B cell (primary cell): Measurements from ENCODE around the gene PFDN6. TPM values are rescaled to one million over a fixed set of nuclear protein-coding genes. Genes with fewer than 3 reads are reported as not detected.

ENCODE experiments used
- ATAC-seq: fragments of 200-7000 bp; cut with Tn5 transposase; one replicate; pipeline ENCODE4 v1.10.0; 2021; ENCODE audit warnings: low read depth, mild to moderate bottlenecking, moderate number of reproducible peaks, moderate library complexity
- CTCF ChIA-PET: fragments of 350-600 bp; sonication (Branson Sonifier 250); formaldehyde crosslinking; loops from one replicate; lab custom pipeline; 2021; ENCODE audit warnings: antibody characterized with exemption, inconsistent platforms; lab: Charles Lee
- POLR2A ChIA-PET: fragments of 350-600 bp; sonication (Branson Sonifier 250); formaldehyde crosslinking; loops from one replicate; lab custom pipeline; 2021; ENCODE audit warnings: antibody characterized with exemption; lab: Charles Lee
- DNase-seq: peaks from one replicate; pipeline ENCODE4 v3.0.0; 2013
- H2AFZ ChIP-seq: 2 replicates; pipeline ENCODE4 v1.6.1; 2012; ENCODE audit warnings: mild to moderate bottlenecking, low read depth, low read length; ENCODE audit not compliant: insufficient read depth, poor library complexity, severe bottlenecking
- H3K27ac ChIP-seq, 2 donors: 1 replicate in 1 of 2; 2 replicates in 1 of 2; pipeline ENCODE4 v1.5.1; 2012 to 2013; ENCODE audit warnings: low read length in 2 of 2, mild to moderate bottlenecking in 2 of 2, moderate library complexity in 1 of 2
- H3K27me3 ChIP-seq, 4 experiments: fragments of 200-600 bp in 1 of 4; sonication (generic) in 1 of 4; replicated peaks in 1 of 4; 1 replicate in 2 of 4; 2 replicates in 2 of 4; pipeline versions ENCODE4 v1.6.1 to v1.7.0; 2013 to 2016; ENCODE audit warnings: low read length in 3 of 4, mild to moderate bottlenecking in 2 of 4, mixed read lengths in 1 of 4, moderate library complexity in 1 of 4; ENCODE audit not compliant: insufficient read depth in 4 of 4, control insufficient read depth in 3 of 4; ENCODE audit errors: control extremely low read depth in 1 of 4
- H3K36me3 ChIP-seq, 2 experiments: replicated peaks in 1 of 2; 1 replicate in 1 of 2; 2 replicates in 1 of 2; pipeline versions ENCODE4 v1.6.1 to v1.7.1; 2013; ENCODE audit warnings: low read length in 1 of 2; ENCODE audit not compliant: insufficient read depth in 2 of 2, control insufficient read depth in 1 of 2; ENCODE audit errors: control extremely low read depth in 1 of 2, extremely low read depth in 1 of 2
- H3K4me1 ChIP-seq, 2 donors: fragments of 200-600 bp in 1 of 2; sonication (generic) in 1 of 2; 1 replicate in 1 of 2; 2 replicates in 1 of 2; pipeline versions ENCODE4 v1.5.1 to v1.6.1; 2013 to 2017; ENCODE audit warnings: low read length in 2 of 2; ENCODE audit not compliant: control insufficient read depth in 2 of 2, insufficient read depth in 2 of 2
- H3K4me2 ChIP-seq: replicated peaks from 2 replicates; pipeline ENCODE3; 2012; ENCODE audit warnings: mild to moderate bottlenecking, low read depth, low read length; ENCODE audit not compliant: poor library complexity, severe bottlenecking
- H3K4me3 ChIP-seq, 5 experiments: fragments of 200-600 bp in 1 of 5; sonication (generic) in 1 of 5; 1 replicate in 3 of 5; 2 replicates in 2 of 5; pipeline versions ENCODE4 v1.5.1 to v1.7.0; 2011 to 2016; ENCODE audit warnings: low read length in 4 of 5, mild to moderate bottlenecking in 4 of 5, low read depth in 2 of 5, control low read depth in 1 of 5, moderate library complexity in 1 of 5; ENCODE audit not compliant: insufficient read depth in 1 of 5; ENCODE audit errors: control extremely low read depth in 1 of 5, extremely low read depth in 1 of 5
- H3K79me2 ChIP-seq: fragments of 200-600 bp; sonication (generic); one replicate; pipeline ENCODE4 v1.6.0; 2016; ENCODE audit warnings: low read length; ENCODE audit not compliant: control insufficient read depth, insufficient read depth
- H3K9ac ChIP-seq: fragments of 200-600 bp; sonication (generic); 2 replicates; pipeline ENCODE4 v1.6.1; 2017; ENCODE audit warnings: mild to moderate bottlenecking, low read length, moderate library complexity
- H3K9me3 ChIP-seq, 3 donors: one replicate each; pipeline versions ENCODE4 v1.6.1 to v1.7.1; 2013; ENCODE audit warnings: low read length in 2 of 3; ENCODE audit not compliant: control insufficient read depth in 2 of 3, insufficient read depth in 1 of 3; ENCODE audit errors: control extremely low read depth in 1 of 3
- H4K20me1 ChIP-seq: 2 replicates; pipeline ENCODE4 v1.6.0; 2012; ENCODE audit warnings: mild to moderate bottlenecking, low read length; ENCODE audit not compliant: insufficient read depth, control insufficient read depth, poor library complexity, severe bottlenecking
- H3K27ac Mint-ChIP-seq: one replicate; pipeline ENCODE4 v1.8.0; 2021; ENCODE audit warnings: mixed read lengths
- H3K27me3 Mint-ChIP-seq: one replicate; pipeline ENCODE4 v1.8.0; 2021; ENCODE audit warnings: mixed read lengths
- H3K4me1 Mint-ChIP-seq: one replicate; pipeline ENCODE4 v1.8.0; 2021; ENCODE audit warnings: mixed read lengths
- H3K4me3 Mint-ChIP-seq: one replicate; pipeline ENCODE4 v1.8.0; 2021; ENCODE audit warnings: mixed read lengths
- H3K9me3 Mint-ChIP-seq: one replicate; pipeline ENCODE4 v1.8.0; 2022; ENCODE audit warnings: mixed read lengths; ENCODE audit not compliant: insufficient read depth
- CTCF ChIP-seq: fragments of 200-600 bp; IDR thresholded peaks from one replicate; pipeline ENCODE4 v1.8.0; 2022; ENCODE audit warnings: antibody characterized with exemption, mild to moderate bottlenecking
- EZH2 ChIP-seq: IDR thresholded peaks from 2 replicates; pipeline ENCODE4 v1.6.1; 2012; ENCODE audit warnings: borderline replicate concordance, low read depth, mild to moderate bottlenecking, moderate library complexity, low read length; ENCODE audit not compliant: insufficient read depth, poor library complexity, severe bottlenecking
- WGBS: methylation state at CpG from one replicate; pipeline ENCODE4 v1.1.5; 2013; ENCODE audit warnings: missing lambda C conversion rate; ENCODE audit not compliant: insufficient coverage; 5-methylcytosine and 5-hydroxymethylcytosine counted together
- intact Hi-C: fragments of 100-400 bp; cut with micrococcal nuclease; formaldehyde crosslinking; loops from one replicate; pipeline ENCODE4 v1.10.0; 2022
- polyA plus RNA-seq: library from polyadenylated mRNA; depleted of rRNA; stranded (reverse); fragments of >200 nt; gene quantifications from 2 replicates; pipeline ENCODE4 v1.2.3, GENCODE V29; 2012
- total RNA-seq, 2 donors: library from RNA; stranded (reverse); fragments of 120-200 nt in 1 of 2; gene quantifications; 1 replicate in 1 of 2; 2 replicates in 1 of 2; pipeline versions ENCODE4 v1.2.3 to v1.2.4, GENCODE V29; 2013 to 2022

Gene PFDN6
- total and polyA plus RNA-seq, 2 donors (not counting 1 experiment from before 2014, with no cell fraction given): 33.2 to 51.1 TPM

GRCh38 chr6:33248643-33248931, 40.8 kb upstream of the PFDN6 start:
- Histone ChIP-seq H3K79me2 (peaks cover 9% of the 10 kb centered on the region), H3K9me3 (no peaks in the 10 kb centered on the region), H3K4me1 (peaks cover 12 to 24% of the 10 kb centered on the region in 2 donors), H3K36me3 (peaks cover 0 to 9% of the 10 kb centered on the region in 2 experiments), H3K4me2 (peak overlapping the region; percentile 98), H2AFZ (peak overlapping the region; percentile 87), H3K27me3 (peaks cover 0 to 4% (median 0%) of the 10 kb centered on the region in 4 experiments), H3K4me3 (peak overlapping the region; percentile 63 to 77 (median 74)), H3K27ac (peak overlapping the region; percentile 75 to 88), H4K20me1 (no peaks in the 10 kb centered on the region), H3K9ac (peak overlapping the region; percentile 73)
- ATAC-seq: no peak
- Mint-ChIP-seq H3K27me3 (peaks cover 5% of the 10 kb centered on the region), H3K4me1 (peaks cover 31% of the 10 kb centered on the region), H3K4me3 (peak overlapping the region; percentile 97), H3K9me3 (no peaks in the 10 kb centered on the region), H3K27ac (peak overlapping the region; percentile 97)
- peak; percentile 70 for TF ChIP-seq CTCF
- TF ChIP-seq EZH2: no peak
- ChIA-PET CTCF (interaction anchor here (0.8 to 6.0 kb wide), 50 partner anchors 9 to 835 kb away, joined by 3 to 80 read pairs (median 5); partner anchors contain the start of genes B3GALT4, HLA-DPB1, HSD17B8 and PFDN6), POLR2A (interaction anchor here (0.9 to 1.7 kb wide), 12 partner anchors 23 to 403 kb away, joined by 3 to 12 read pairs (median 3); partner anchors contain the start of genes B3GALT4, HLA-DPB1, HSD17B8 and RING1)
- WGBS: 2% methylated on average over 17 of the region's 18 CpGs
- intact Hi-C loops: loop anchor here (1.0 to 10.0 kb wide), 9 partner anchors 40 to 354 kb away; partner anchors contain the start of genes HLA-DMB, PFDN6, RGL2 and WDR46
- no peak for DNase-seq
